Endothelial cell of umbilical vein (primary cell): Measurements from ENCODE around the gene LANCL2. TPM values are rescaled to one million over a fixed set of nuclear protein-coding genes. Genes with fewer than 3 reads are reported as not detected.

Experiments
- BruUV-seq: library from RNA; stranded (reverse); fragments of 400-500 nt; replicated peaks from 2 replicates; lab custom pipeline; 2021; lab: Mats Ljungman, UMichigan
- CTCF ChIA-PET: fragments of 300-600, 350-600 bp; sonication (Branson Sonifier 250); formaldehyde crosslinking; loops from one replicate; lab custom pipeline; 2021; ENCODE audit warnings: antibody characterized with exemption, inconsistent platforms; lab: Charles Lee
- POLR2A ChIA-PET: fragments of 300-600, 350-600 bp; sonication (Branson Sonifier 250); formaldehyde crosslinking; loops from one replicate; lab custom pipeline; 2021; ENCODE audit warnings: antibody characterized with exemption, inconsistent platforms; lab: Charles Lee
- DNase-seq: peaks from one replicate; pipeline ENCODE4 v3.0.0-alpha.2; 2011; ENCODE audit warnings: low read depth, low spot score
- FAIRE-seq: peaks from 2 replicates; lab custom pipeline; 2011; peaks lifted over from hg19 to GRCh38; lab: Jason Lieb, UNC
- H2AFZ ChIP-seq: 2 replicates; pipeline ENCODE4 v1.6.0; 2012; ENCODE audit warnings: low read depth, low read length, control low read depth, inconsistent platforms
- H3K27ac ChIP-seq: 2 replicates; pipeline ENCODE4 v1.5.1; 2011; ENCODE audit warnings: low read depth, mild to moderate bottlenecking, control low read depth, low read length, moderate library complexity; ENCODE audit not compliant: insufficient read depth
- H3K27me3 ChIP-seq, 2 experiments: 2 replicates each; pipeline versions ENCODE4 v1.6.0 to v1.6.1; 2011; ENCODE audit warnings: low read length in 2 of 2, mixed read lengths in 1 of 2; ENCODE audit not compliant: control insufficient read depth in 2 of 2, insufficient read depth in 2 of 2
- H3K36me3 ChIP-seq, 2 experiments: 2 replicates in 1 of 2; 3 replicates in 1 of 2; pipeline ENCODE4 v1.5.1; 2011; ENCODE audit warnings: low read length in 2 of 2, mild to moderate bottlenecking in 1 of 2, moderate library complexity in 1 of 2; ENCODE audit not compliant: control insufficient read depth in 2 of 2, insufficient read depth in 2 of 2; ENCODE audit errors: extremely low read depth in 1 of 2
- H3K4me1 ChIP-seq: 3 replicates; pipeline ENCODE4 v1.5.1; 2011; ENCODE audit warnings: mild to moderate bottlenecking, low read length; ENCODE audit not compliant: control insufficient read depth, insufficient read depth; ENCODE audit errors: extremely low read depth
- H3K4me2 ChIP-seq: 2 replicates; pipeline ENCODE4 v1.6.1; 2011; ENCODE audit warnings: low read length, control low read depth, mixed read lengths; ENCODE audit not compliant: insufficient read depth
- H3K4me3 ChIP-seq, 3 experiments: fragments of 200-600 bp in 1 of 3; sonication (generic), shearing (Covaris generic) in 1 of 3; replicated peaks in 1 of 3; 2 replicates each; pipeline ENCODE4 v1.5.1; 2011 to 2016; ENCODE audit warnings: control low read depth in 3 of 3, low read length in 3 of 3, mild to moderate bottlenecking in 2 of 3, inconsistent platforms in 1 of 3, low read depth in 1 of 3, moderate library complexity in 1 of 3; ENCODE audit not compliant: insufficient read depth in 1 of 3
- H3K79me2 ChIP-seq: 2 replicates; pipeline ENCODE4 v1.6.0; 2012; ENCODE audit warnings: low read length, inconsistent platforms; ENCODE audit not compliant: control insufficient read depth, insufficient read depth
- H3K9ac ChIP-seq: replicated peaks from 2 replicates; pipeline ENCODE3; 2011; ENCODE audit warnings: low read length, control low read depth; ENCODE audit not compliant: insufficient read depth; ENCODE audit errors: extremely low read depth
- H3K9me1 ChIP-seq: replicated peaks from 3 replicates; pipeline ENCODE4 v1.6.0; 2011; ENCODE audit warnings: mild to moderate bottlenecking, low read length; ENCODE audit not compliant: control insufficient read depth, insufficient read depth; ENCODE audit errors: extremely low read depth
- H3K9me3 ChIP-seq: replicated peaks from 2 replicates; pipeline ENCODE4 v1.5.1; 2012; ENCODE audit warnings: low read length, inconsistent platforms; ENCODE audit not compliant: control insufficient read depth, insufficient read depth
- H4K20me1 ChIP-seq: replicated peaks from 2 replicates; pipeline ENCODE3; 2011; ENCODE audit warnings: mild to moderate bottlenecking, low read length; ENCODE audit not compliant: control insufficient read depth, insufficient read depth; ENCODE audit errors: extremely low read depth
- EZH2 ChIP-seq: IDR thresholded peaks from 2 replicates; pipeline ENCODE4 v1.6.1; 2012; ENCODE audit warnings: borderline replicate concordance, low read depth, mild to moderate bottlenecking, moderate library complexity, low read length, inconsistent platforms; ENCODE audit not compliant: severe bottlenecking
- FOS ChIP-seq: IDR thresholded peaks from 2 replicates; pipeline ENCODE4 v1.6.1; 2011; ENCODE audit warnings: mild to moderate bottlenecking, low read length, moderate library complexity, borderline replicate concordance; ENCODE audit not compliant: insufficient read depth
- GATA2 ChIP-seq: IDR thresholded peaks from 2 replicates; pipeline ENCODE4 v1.7.0; 2011; ENCODE audit warnings: low read depth, mild to moderate bottlenecking, moderate library complexity, mixed read lengths, low read length; ENCODE audit not compliant: insufficient read length, insufficient read depth
- JUN ChIP-seq: IDR thresholded peaks from 2 replicates; pipeline ENCODE4 v1.6.1; 2011; ENCODE audit warnings: borderline replicate concordance, low read depth; ENCODE audit not compliant: insufficient read length, insufficient read depth
- MYC ChIP-seq: IDR thresholded peaks from one replicate; pipeline ENCODE4 v1.6.1; 2011; ENCODE audit warnings: mild to moderate bottlenecking, low read depth, low read length
- POLR2A ChIP-seq: IDR thresholded peaks from 2 replicates; pipeline ENCODE4 v1.6.1; 2012; ENCODE audit warnings: low read depth, mild to moderate bottlenecking, control low read depth, low read length
- POLR2AphosphoS5 ChIP-seq: IDR thresholded peaks from 2 replicates; pipeline ENCODE4 v1.6.1; 2012; ENCODE audit warnings: low read depth, mild to moderate bottlenecking, control low read depth, low read length, moderate library complexity; ENCODE audit not compliant: insufficient read depth
- dilution Hi-C: fragments of 300-500 bp; cut with MboI; formaldehyde crosslinking; loops from one replicate; pipeline ENCODE4 v1.15.0; 2019; ENCODE audit warnings: low sequenced_read_pairs; ENCODE audit not compliant: extremely low pct_ligation_motif_present
- intact Hi-C: fragments of 100-400 bp; cut with micrococcal nuclease; formaldehyde crosslinking; loops from one replicate; pipeline ENCODE4 v1.10.0; 2022
- polyA plus RNA-seq, 4 experiments: library from polyadenylated mRNA; depleted of rRNA in 3 of 4; stranded (reverse) in 3 of 4; unstranded in 1 of 4; fragments of >200 nt; gene quantifications; 2 replicates each; pipeline versions ENCODE4 v1.2.1 to v1.2.3, GENCODE V29; 2011 to 2012; ENCODE audit warnings: missing spikeins in 1 of 4
- total RNA-seq: library from RNA; stranded (reverse); gene quantifications from 2 replicates; pipeline ENCODE4 v1.2.3, GENCODE V29; 2021
- TF ChIP-seq, protein P1 (sequence below), 2 donors: IDR thresholded peaks; 1 replicate in 1 of 2; 2 replicates in 1 of 2; pipeline ENCODE4 v1.5.1; 2011; ENCODE audit warnings: low read length in 2 of 2, mild to moderate bottlenecking in 2 of 2, moderate library complexity in 2 of 2, control low read depth in 1 of 2, inconsistent platforms in 1 of 2, low read depth in 1 of 2; ENCODE audit not compliant: insufficient read depth in 1 of 2; ENCODE audit errors: extremely low read depth in 1 of 2
- TF ChIP-seq, protein P2 (sequence below): IDR thresholded peaks from 2 replicates; pipeline ENCODE4 v1.6.1; 2011; ENCODE audit not compliant: insufficient read depth, insufficient read length

Gene LANCL2
- total and polyA plus RNA-seq, 2 donors (not counting 3 experiments of a cell fraction or from before 2014, with no cell fraction given): 19.2 to 25.3 TPM

- no peak overlapping the region for H3K4me2 ChIP-seq
- no TSS peak for BruUV-seq
Measured at GRCh38 chr7:55435466-55435865, 70.3 kb downstream of the LANCL2 start.

More at GRCh38 chr7:55435466-55435865, 70.3 kb downstream of the LANCL2 start:
- ChIA-PET CTCF (interaction anchor here (1.3 to 1.6 kb wide), 2 partner anchors 12 to 20 kb away, joined by 4 to 6 read pairs; no protein-coding TSS in a partner anchor), POLR2A (interaction anchor here (0.9 kb wide), 1 partner anchor 12 kb away, joined by 3 read pairs; no protein-coding TSS in a partner anchor)
- H3K4me3 ChIP-seq: no peak overlapping the region
- intact Hi-C loops: no loop called here
- FAIRE-seq (no peak), DNase-seq (no peak)
- no peaks in the 10 kb centered on the region for H3K36me3 ChIP-seq
- H3K27me3 ChIP-seq: no peaks in the 10 kb centered on the region
- peaks cover 7% of the 10 kb centered on the region for H3K4me1 ChIP-seq
- no peaks in the 10 kb centered on the region for H4K20me1 ChIP-seq
- no peaks in the 10 kb centered on the region for H3K9me3 ChIP-seq
- dilution Hi-C loops: no loop called here
- H3K9me1 ChIP-seq: no peaks in the 10 kb centered on the region
- H3K27ac ChIP-seq: no peak overlapping the region
- no peaks in the 10 kb centered on the region for H3K79me2 ChIP-seq
- no peak overlapping the region for H2AFZ ChIP-seq
- TF ChIP-seq MYC: no peak
- no peak for TF ChIP-seq JUN
- no peak for TF ChIP-seq POLR2AphosphoS5
- TF ChIP-seq, protein P1, sequence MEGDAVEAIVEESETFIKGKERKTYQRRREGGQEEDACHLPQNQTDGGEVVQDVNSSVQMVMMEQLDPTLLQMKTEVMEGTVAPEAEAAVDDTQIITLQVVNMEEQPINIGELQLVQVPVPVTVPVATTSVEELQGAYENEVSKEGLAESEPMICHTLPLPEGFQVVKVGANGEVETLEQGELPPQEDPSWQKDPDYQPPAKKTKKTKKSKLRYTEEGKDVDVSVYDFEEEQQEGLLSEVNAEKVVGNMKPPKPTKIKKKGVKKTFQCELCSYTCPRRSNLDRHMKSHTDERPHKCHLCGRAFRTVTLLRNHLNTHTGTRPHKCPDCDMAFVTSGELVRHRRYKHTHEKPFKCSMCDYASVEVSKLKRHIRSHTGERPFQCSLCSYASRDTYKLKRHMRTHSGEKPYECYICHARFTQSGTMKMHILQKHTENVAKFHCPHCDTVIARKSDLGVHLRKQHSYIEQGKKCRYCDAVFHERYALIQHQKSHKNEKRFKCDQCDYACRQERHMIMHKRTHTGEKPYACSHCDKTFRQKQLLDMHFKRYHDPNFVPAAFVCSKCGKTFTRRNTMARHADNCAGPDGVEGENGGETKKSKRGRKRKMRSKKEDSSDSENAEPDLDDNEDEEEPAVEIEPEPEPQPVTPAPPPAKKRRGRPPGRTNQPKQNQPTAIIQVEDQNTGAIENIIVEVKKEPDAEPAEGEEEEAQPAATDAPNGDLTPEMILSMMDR (IDR thresholded peaks at IDR 0.05; ENCODE audit: extremely low read depth in 1 of 2, insufficient read depth in 1 of 2, low read depth in 1 of 2, low read length in 2 of 2): no peak
- no peak for TF ChIP-seq GATA2
- no peak for TF ChIP-seq POLR2A
- no peak for TF ChIP-seq EZH2
- TF ChIP-seq, protein P2, sequence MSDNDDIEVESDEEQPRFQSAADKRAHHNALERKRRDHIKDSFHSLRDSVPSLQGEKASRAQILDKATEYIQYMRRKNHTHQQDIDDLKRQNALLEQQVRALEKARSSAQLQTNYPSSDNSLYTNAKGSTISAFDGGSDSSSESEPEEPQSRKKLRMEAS: no peak
- TF ChIP-seq FOS: no peak
- no peak overlapping the region for H3K9ac ChIP-seq
